ENCODE measurements around the gene TEDC1.
A peak's percentile ranks its signal among the peaks of the same experiment; 100 is the strongest.

TEDC1 gene

GRCh38 chr14:105499256-105500035, 8.4 kb downstream of the TEDC1 start:
- no peak for DNase-seq

DNA sequence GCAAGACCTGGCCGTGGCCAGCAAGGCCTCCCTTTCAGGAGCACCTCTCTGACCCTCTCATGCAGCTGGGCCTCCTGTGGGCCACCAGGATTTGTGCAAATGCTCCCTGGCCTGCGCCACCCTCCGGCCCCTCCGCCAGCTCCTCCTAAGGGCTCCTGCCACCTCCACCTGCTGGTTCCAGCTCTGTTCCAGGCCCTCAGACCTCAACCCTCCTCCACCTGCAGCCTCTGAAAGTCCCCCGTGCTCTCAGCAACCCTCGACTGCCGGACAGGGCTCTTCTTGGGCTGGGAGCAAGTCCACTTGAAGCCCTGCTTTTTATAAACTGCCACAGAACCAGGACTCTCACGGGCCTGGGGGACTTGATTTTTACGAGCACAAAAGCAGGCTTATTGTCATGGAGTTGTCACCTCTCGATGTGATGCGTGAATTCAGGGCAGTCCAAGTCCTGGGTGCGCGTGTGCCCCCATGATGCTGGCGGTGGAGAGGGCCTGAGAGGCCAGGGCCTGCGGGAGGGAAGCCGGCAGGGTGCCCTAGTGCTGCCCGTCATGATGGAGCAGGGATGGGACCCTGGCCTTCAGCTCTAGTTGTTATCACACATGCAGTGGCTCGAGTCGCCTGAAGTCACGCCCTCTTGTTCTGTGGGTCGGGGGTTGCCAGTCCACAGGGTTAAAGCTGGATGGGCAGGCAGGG, 9.1 kb downstream of the TEDC1 start:
- no peak for DNase-seq

DNA sequence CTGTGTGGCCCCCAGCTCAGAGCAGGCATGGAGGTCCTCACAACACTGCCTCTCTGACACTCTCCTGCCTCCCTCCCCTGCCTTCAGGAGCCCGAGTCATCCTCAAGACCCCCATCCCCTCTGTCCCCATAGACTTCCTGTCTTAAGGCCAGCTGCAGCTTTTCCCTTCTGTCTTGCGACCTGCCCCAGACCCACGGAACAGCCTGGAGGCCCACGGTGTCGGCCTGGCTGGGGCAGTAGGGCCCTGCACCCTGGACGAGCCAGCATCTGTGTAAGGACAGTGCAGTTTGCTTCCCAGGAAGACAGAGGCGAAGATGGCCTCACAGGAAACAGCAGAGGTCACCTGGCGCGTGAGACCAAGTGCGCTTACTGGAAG, 9.7 kb downstream of the TEDC1 start:
- no peak for DNase-seq

- DNase-seq, result no peak
These were observed 10.7 kb downstream of the TEDC1 start for GRCh38 chr14:105501504-105502291.

GRCh38 chr14:105502446-105503295, 11.6 kb downstream of the TEDC1 start:
- DNase-seq, result no peak

DNA sequence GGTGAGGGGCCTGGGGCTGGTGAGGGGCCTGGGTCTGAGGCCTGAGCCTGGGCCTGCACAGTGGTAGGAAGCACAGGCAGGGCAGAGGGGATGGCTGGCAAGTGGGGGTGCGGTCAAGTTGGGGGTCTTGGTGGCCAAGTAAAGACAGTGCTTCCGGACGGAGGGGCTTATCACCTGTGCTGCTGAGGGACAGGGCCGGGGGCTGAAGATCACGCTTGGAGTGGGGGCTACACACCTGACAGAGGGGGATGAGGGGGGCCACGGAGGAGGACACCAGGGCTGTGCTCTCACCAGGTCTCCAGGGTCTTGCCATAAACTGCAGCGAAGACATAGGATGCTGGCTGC, 12.2 kb downstream of the TEDC1 start:
- no peak for DNase-seq

DNA sequence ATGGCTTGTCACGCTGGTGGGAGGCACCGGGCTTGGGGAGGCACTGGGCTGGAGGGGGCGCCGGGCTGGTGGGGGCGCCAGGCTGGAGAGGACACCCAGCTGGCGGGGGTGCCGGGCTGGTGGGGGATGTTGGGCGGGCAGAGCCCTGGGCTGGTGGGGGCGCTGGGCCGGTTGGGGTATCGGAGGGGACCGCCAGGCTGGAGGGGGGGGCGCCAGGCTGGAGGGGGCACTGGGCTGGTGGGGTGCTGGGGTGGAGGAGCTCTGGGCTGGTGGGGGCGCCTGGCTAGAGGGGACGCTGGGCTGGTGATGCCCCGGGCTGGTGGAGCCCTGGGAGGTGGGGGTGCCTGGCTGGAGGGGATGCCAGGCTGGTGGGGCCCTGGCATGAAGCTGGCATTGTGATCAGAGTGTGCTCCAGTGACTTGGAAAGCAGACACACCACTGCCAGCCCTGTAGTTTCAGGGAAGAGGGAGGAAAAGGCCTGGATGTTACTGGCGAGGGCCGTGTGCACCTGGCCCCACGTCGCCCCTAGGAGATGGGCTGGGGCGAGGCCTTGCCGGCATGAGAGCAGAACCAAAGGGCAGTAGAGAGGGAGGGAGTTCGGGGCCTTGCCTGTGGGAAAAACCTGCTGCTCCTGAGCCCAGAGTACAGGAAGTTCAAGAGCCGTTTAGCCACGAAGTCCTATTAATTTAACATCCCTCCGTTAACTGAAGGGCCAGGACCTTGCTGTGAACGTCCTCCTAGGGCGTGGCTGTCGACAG, 13.1 kb downstream of the TEDC1 start:
- DNase-seq, result no peak

GRCh38 chr14:105505101-105505500, 14.1 kb downstream of the TEDC1 start:
- DNase-seq, result no peak

DNA sequence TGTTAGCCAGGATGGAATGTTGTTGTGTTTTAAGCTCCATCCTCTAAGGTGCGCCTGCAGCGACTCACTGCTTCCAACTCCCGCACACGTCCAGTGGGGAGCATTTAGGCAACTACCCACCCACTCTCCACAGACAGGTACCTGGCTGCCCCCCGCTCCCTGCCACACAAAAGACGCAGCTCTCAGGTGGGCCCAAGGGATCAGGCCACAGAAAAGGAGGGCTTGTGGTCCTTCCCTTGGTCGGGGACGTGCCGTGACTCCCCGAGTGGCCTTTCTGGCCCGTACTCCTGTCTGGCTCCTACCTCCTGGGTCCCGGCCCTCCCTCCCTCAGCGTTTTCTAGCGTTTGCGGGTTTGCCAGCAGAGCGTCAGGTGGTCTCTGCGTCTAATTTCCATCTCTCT, 16.2 kb downstream of the TEDC1 start:
- DNase-seq, result no peak

GRCh38 chr14:105508069-105508468, 17.0 kb downstream of the TEDC1 start:
- no peak for DNase-seq

DNA sequence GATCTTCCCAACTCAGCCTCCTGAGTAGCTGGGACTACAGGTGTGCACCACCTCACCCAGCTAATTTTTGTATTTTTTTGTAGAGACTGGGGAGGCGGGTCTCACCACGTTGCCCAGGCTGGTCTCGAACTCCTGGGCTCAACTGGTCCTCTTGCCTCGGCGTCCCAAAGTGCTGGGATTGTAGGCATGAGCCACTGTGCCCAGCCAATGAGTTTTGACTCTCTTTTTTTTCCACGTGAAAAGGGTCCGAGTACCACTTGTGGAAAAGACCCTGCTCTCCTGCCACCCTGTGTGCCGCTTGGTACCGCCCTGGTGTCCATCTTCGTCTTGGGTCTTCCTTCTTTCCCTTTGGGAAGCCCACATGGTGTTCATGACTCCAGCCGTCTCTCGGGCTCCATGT, 17.6 kb downstream of the TEDC1 start:
- DNase-seq, result no peak

DNA sequence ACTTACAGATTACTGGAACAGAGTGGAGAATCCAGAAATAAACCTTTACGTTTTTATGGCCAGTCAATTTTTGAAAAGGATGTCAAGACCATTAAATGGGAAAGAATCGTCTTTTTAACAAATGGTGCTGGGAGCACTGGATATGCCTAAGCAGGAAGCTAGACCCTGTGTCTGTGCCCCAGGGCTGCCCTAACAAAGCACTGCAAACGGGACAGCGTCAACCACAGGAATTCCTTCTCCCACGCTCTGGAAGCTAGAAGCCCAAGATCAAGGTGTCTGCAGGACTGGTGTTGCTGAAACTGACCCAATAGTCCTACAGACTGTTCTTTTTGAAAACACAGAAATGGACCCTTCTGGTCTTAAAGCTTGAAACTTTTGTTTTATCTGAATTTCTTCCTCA, 26.1 kb downstream of the TEDC1 start:
- DNase-seq, result no peak

- no peak for DNase-seq
These were observed 29.1 kb downstream of the TEDC1 start for GRCh38 chr14:105519946-105520698.

DNA sequence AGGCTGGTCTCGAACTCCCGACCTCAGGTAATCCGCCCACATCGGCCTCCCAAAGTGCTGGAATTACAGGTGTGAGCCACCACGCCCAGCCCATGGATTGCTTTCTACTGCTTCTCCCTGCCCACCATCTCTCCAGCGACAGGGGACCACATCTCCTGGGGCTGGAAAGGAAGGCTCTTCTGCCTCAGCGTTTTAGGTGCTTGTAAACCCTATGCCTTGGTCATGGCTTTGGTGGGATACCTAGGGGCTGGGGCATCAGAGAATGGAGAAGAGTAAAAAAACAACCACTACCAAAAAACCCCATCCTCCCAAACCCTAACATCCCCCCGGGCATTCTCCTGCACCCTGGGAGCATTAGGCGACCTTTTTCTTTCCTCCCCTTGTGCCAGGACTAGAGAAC, 34.3 kb downstream of the TEDC1 start:
- no peak for DNase-seq

DNA sequence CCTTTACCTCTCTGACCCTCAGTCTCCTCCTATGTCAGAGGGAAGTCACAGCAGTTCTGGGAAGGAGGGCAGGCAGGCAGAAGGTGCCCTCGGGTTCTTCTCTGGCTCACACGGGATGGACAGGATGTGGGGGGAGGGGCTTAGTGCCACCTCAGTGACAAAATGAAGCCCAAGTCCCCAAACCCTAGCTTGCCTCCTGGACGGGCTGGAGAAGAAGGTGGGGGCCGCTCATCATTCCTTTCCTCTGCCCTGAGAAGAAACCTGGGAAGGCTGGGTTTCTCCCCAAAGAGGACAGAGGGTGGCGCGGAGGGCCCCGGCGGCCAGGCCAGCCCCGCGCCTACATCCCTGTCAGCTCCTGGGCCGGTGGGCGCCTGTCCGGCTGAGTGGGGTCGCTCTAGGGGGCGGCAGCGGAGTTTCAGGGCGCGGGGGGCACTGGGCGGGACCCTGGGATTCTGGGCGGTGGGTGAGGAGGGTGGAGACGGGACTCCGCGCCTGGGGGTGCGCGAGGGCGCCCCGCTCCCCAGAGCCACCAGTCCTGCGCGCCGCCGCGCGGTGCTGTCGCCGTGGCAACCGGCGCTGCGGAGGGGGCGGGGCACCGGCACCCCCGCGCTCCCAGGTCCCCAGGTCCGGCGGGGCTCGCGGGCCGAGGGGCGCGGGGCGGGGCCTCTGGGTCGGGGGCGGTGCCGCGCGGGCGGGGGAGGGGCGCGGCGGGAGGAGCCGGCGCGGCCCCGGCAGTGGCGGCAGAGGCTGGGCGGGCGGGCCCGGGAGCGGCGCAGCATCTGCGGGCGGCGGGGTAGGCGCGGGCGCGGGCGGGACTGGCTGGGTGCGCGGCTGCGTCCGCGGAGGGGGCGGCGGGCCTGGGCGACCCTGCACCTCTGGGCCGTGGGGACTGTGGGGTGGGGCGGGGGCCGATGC, 35.1 kb downstream of the TEDC1 start, which contains the start of gene TMEM121:
TSS of gene TMEM121 (plus strand) at position 723 of the 915 bp plus-strand sequence. CDS start 2,252 bp downstream, outside the sequence.
- no peak for DNase-seq

GRCh38 chr14:105526776-105527380, 35.8 kb downstream of the TEDC1 start:
- DNase-seq, result no peak

DNA sequence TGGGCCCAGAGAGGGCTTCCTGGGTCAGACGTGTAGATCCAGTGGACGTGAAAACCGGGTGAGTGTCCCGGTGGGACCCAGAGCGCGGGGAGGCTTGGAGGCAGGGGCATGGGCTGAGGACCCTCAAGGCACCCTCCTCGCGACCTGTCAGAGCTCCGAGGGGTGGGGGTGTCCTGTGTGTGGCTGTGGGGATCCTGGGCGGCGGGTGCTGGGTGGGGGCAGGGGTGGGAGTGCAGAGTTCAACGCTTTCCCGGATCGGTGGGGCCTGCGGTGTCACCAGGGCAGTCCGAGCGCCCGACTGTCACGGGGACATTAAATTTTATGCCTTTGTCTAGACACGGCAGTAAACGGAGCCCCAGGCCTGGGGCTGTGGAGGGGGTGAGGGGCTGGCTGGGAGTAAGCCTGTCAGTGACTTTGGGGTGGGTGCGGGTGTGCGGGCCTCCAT, 36.4 kb downstream of the TEDC1 start:
- DNase-seq, result no peak

DNA sequence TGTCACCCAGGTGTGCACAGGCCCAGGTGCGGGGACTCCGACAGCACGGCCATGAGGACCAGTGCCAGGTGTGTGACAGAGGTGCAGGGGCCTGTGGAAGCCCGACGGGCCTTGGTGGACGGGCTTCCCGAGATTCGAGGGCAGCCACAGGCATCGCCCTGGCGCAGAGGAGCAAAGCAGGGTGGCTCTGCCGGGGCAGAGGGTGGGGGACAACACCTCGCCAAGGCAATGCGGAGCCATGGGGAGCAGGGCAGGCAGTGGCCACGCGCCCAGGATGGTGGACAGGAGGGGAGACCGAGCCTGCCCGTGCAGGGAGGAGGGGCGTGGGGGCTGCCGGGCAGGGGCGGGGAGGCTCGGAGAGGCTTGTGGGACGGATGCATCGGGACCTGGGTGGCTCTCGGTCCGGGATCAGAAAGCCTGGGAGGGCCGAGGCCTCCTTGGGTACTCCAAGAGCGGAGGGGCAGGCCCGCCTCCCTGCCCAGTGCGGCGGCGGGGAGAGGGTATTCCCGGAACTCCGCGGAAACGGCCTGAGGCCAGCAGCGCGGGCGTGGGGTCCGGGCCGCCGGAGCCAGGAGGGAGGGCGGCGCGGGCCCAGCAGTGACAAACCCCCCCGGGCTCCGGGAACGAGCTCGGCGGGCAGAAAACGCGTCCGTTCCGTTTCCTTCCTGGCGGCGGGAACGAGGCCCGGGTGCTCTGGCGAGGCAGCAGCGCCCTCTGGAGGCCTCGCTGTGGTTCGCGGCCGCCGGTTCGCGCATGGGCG, 37.0 kb downstream of the TEDC1 start:
- DNase-seq, result peak; percentile 70

Data from fibroblast of upper back skin (primary cell).